ENCODE data around the gene SDF2L1. TPM values are rescaled to one million over a fixed set of nuclear protein-coding genes. Genes with fewer than 3 reads are reported as not detected.
A peak's percentile ranks its signal among the peaks of the same experiment; 100 is the strongest.

Gene SDF2L1
- polyA plus RNA-seq, 3 donors, result 31.7 to 46.2 (median 44.7) TPM

DNA sequence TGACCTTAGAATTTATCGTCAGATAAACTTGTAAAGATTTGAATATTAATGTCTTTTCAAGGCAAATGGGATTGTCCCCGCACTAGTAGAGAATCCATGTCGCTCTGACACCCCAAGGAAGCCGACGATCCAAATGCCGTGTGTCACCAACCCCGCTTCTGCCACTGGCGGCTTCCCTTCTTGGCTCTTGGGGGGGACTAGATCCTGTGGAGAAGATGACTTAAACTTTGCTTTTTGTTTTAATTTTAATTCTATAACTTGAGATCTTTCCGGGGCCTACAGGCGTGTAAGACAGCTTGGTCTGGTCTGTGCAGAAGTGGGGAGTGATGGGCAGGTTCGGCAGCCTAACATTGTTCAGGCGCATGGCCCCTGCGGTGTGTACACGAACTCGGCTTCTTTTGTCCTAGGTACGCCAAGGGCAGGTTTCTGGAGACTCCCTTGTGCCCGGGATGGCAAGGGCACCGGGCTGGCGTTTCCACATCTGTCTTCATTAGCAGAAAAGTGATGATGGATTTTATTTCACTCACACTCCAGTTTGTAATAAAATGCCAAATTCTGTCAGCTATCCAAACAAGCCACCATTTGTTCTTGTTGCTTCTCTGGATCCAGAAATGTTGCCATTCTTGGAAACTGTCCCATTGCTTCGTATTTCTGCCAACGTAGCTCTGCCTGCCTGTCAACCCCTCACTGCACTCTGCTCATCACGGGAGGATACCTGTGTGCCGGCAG is 19.0 kb upstream of the SDF2L1 start:
- Histone ChIP-seq H3K4me1 (ENCODE audit: control insufficient read depth in 1 of 2, insufficient read depth in 2 of 2, low read length in 2 of 2) (peaks cover 38 to 57% of the 10 kb centered on the region in 2 donors), H3K9me3 (replicated peaks in 1 of 2; ENCODE audit: control insufficient read depth in 1 of 2, insufficient read depth in 1 of 2, low read length in 2 of 2) (no peaks in the 10 kb centered on the region), H3K79me2 (ENCODE audit: insufficient read depth, low read length) (peaks cover 94% of the 10 kb centered on the region), H3K27me3 (ENCODE audit: control insufficient read depth in 2 of 2, insufficient read depth in 2 of 2, low read length in 2 of 2) (no peaks in the 10 kb centered on the region), H3K27ac (ENCODE audit: low read depth in 1 of 2, low read length in 2 of 2) (peak overlapping the region in 1 of 2 donors; percentile 59), H2AFZ (ENCODE audit: insufficient read depth, low read depth, low read length, poor library complexity, severe bottlenecking) (no peak overlapping the region), H3K4me3 (replicated peaks in 1 of 3; ENCODE audit: low read depth in 2 of 3, low read length in 3 of 3) (no peak overlapping the region), H3K9ac (ENCODE audit: insufficient read depth, low read length, poor library complexity, severe bottlenecking) (no peak overlapping the region), H3K36me3 (replicated peaks in 1 of 2; ENCODE audit: control insufficient read depth in 1 of 2, insufficient read depth in 2 of 2, low read length in 2 of 2) (peaks cover 19 to 52% of the 10 kb centered on the region in 2 donors), H4K20me1 (ENCODE audit: insufficient read depth, low read length) (peaks cover 98% of the 10 kb centered on the region), H3K4me2 (replicated peaks; ENCODE audit: extremely low read depth, low read length, poor library complexity, severe bottlenecking) (no peak overlapping the region)
- Mint-ChIP-seq H3K36me3 (peaks cover 17 to 54% of the 10 kb centered on the region in 2 donors), H3K9me3 (no peaks in the 10 kb centered on the region), H3K27ac (peak overlapping the region in 6 of 7 donors; percentile 40 to 81 (median 70)), H3K4me3 (no peak overlapping the region), H3K4me1 (peaks cover 66% of the 10 kb centered on the region), H3K27me3 (ENCODE audit: low read depth in 3 of 3) (peaks cover 0 to 1% (median 0%) of the 10 kb centered on the region in 3 donors)
- WGBS (ENCODE audit: insufficient coverage), result 96% methylated on average over 14 of the region's 23 CpGs
- intact Hi-C loops (cut with micrococcal nuclease), result no loop called here
- no peak for DNase-seq
- TF ChIP-seq, protein P1, sequence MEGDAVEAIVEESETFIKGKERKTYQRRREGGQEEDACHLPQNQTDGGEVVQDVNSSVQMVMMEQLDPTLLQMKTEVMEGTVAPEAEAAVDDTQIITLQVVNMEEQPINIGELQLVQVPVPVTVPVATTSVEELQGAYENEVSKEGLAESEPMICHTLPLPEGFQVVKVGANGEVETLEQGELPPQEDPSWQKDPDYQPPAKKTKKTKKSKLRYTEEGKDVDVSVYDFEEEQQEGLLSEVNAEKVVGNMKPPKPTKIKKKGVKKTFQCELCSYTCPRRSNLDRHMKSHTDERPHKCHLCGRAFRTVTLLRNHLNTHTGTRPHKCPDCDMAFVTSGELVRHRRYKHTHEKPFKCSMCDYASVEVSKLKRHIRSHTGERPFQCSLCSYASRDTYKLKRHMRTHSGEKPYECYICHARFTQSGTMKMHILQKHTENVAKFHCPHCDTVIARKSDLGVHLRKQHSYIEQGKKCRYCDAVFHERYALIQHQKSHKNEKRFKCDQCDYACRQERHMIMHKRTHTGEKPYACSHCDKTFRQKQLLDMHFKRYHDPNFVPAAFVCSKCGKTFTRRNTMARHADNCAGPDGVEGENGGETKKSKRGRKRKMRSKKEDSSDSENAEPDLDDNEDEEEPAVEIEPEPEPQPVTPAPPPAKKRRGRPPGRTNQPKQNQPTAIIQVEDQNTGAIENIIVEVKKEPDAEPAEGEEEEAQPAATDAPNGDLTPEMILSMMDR (IDR thresholded peaks at IDR 0.05), result no peak

DNA sequence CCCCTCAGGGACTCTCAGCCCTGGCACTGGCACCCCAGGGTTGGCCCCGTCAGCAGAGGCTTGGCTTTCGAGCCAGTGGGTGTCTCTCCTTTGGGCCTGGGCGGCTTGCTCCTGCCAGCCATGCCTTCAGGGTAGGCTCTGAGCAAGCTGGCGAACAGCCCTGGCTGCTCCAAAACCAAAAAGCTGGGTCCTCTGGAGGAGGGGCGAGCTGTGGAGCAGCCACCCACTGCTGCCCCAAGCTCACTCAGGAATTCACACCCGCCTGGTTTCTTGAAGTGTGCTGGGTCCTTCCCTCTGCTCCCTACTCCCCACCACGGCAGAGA is 18.5 kb upstream of the SDF2L1 start:
- no peak overlapping the region for H3K9ac ChIP-seq (ENCODE audit: insufficient read depth, low read length, poor library complexity, severe bottlenecking)

More for the DNA sequence above, 18.5 kb upstream of the SDF2L1 start:
- no peaks in the 10 kb centered on the region for H3K27me3 ChIP-seq (ENCODE audit: control insufficient read depth in 2 of 2, insufficient read depth in 2 of 2, low read length in 2 of 2)
- TF ChIP-seq, protein P1 (IDR thresholded peaks at IDR 0.05), result no peak
- no peaks in the 10 kb centered on the region for H3K9me3 ChIP-seq (replicated peaks in 1 of 2; ENCODE audit: control insufficient read depth in 1 of 2, insufficient read depth in 1 of 2, low read length in 2 of 2)
- 99% methylated on average over 6 of the region's 7 CpGs for WGBS (ENCODE audit: insufficient coverage)
- Mint-ChIP-seq H3K27me3 (ENCODE audit: low read depth in 3 of 3) (peaks cover 0 to 1% (median 0%) of the 10 kb centered on the region in 3 donors), H3K9me3 (no peaks in the 10 kb centered on the region), H3K4me3 (no peak overlapping the region), H3K27ac (peak overlapping the region in 3 of 7 donors; percentile 46 to 71 (median 57)), H3K36me3 (peaks cover 20 to 57% of the 10 kb centered on the region in 2 donors), H3K4me1 (peaks cover 70% of the 10 kb centered on the region)
- H3K27ac ChIP-seq (ENCODE audit: low read depth in 1 of 2, low read length in 2 of 2), result peak overlapping the region in 1 of 2 donors; percentile 68
- peaks cover 44 to 63% of the 10 kb centered on the region in 2 donors for H3K4me1 ChIP-seq (ENCODE audit: control insufficient read depth in 1 of 2, insufficient read depth in 2 of 2, low read length in 2 of 2)
- peaks cover 94% of the 10 kb centered on the region for H3K79me2 ChIP-seq (ENCODE audit: insufficient read depth, low read length)
- DNase-seq, result no peak
- no peak overlapping the region for H3K4me3 ChIP-seq (replicated peaks in 1 of 3; ENCODE audit: low read depth in 2 of 3, low read length in 3 of 3)
- H3K36me3 ChIP-seq (replicated peaks in 1 of 2; ENCODE audit: control insufficient read depth in 1 of 2, insufficient read depth in 2 of 2, low read length in 2 of 2), result peaks cover 22 to 56% of the 10 kb centered on the region in 2 donors
- no peak overlapping the region for H3K4me2 ChIP-seq (replicated peaks; ENCODE audit: extremely low read depth, low read length, poor library complexity, severe bottlenecking)
- peaks cover 99% of the 10 kb centered on the region for H4K20me1 ChIP-seq (ENCODE audit: insufficient read depth, low read length)
- intact Hi-C loops (cut with micrococcal nuclease), result no loop called here
- H2AFZ ChIP-seq (ENCODE audit: insufficient read depth, low read depth, low read length, poor library complexity, severe bottlenecking), result no peak overlapping the region

Data from CD14-positive monocyte (primary cell).